Neuron (in vitro differentiated cells): Measurements from ENCODE around the gene PBRM1.

Experiments used
- H2AFZ ChIP-seq: one replicate; pipeline ENCODE4 v1.6.1; 2013; ENCODE audit warnings: low read depth, mild to moderate bottlenecking, inconsistent platforms, low read length, moderate library complexity
- H3K27me3 ChIP-seq: one replicate; pipeline ENCODE4 v1.6.1; 2013; ENCODE audit warnings: low read length; ENCODE audit not compliant: insufficient read depth
- H3K36me3 ChIP-seq: one replicate; pipeline ENCODE4 v1.6.1; 2013; ENCODE audit warnings: low read length; ENCODE audit not compliant: insufficient read depth
- H3K4me1 ChIP-seq: one replicate; pipeline ENCODE4 v1.6.1; 2013; ENCODE audit warnings: low read length; ENCODE audit not compliant: insufficient read depth
- H3K4me3 ChIP-seq: 2 replicates; pipeline ENCODE4 v1.5.1; 2013; ENCODE audit warnings: mild to moderate bottlenecking, low read length, moderate library complexity
- H3K9me3 ChIP-seq: one replicate; pipeline ENCODE4 v1.6.1; 2013; ENCODE audit warnings: low read length

The PBRM1 gene

GRCh38 chr3:52572221-52572620, 113.5 kb downstream of the PBRM1 start:
- no peak overlapping the region for H2AFZ ChIP-seq
- no peak overlapping the region for H3K4me3 ChIP-seq
- H3K27me3 ChIP-seq: no peaks in the 10 kb centered on the region
- H3K4me1 ChIP-seq: no peaks in the 10 kb centered on the region
- H3K9me3 ChIP-seq: no peaks in the 10 kb centered on the region
- peaks cover 65% of the 10 kb centered on the region for H3K36me3 ChIP-seq

- Histone ChIP-seq H3K9me3 (no peaks in the 10 kb centered on the region), H3K4me3 (no peak overlapping the region), H2AFZ (no peak overlapping the region), H3K4me1 (no peaks in the 10 kb centered on the region), H3K36me3 (peaks cover 54% of the 10 kb centered on the region), H3K27me3 (no peaks in the 10 kb centered on the region)
These were observed 115.6 kb downstream of the PBRM1 start for GRCh38 chr3:52570076-52570475.

GRCh38 chr3:52568069-52568468, 117.6 kb downstream of the PBRM1 start:
- H3K27me3 ChIP-seq: no peaks in the 10 kb centered on the region
- no peaks in the 10 kb centered on the region for H3K4me1 ChIP-seq
- H3K4me3 ChIP-seq: no peak overlapping the region
- H3K36me3 ChIP-seq: peaks cover 48% of the 10 kb centered on the region
- no peaks in the 10 kb centered on the region for H3K9me3 ChIP-seq
- no peak overlapping the region for H2AFZ ChIP-seq

- Histone ChIP-seq H3K27me3 (no peaks in the 10 kb centered on the region), H3K36me3 (peaks cover 60% of the 10 kb centered on the region), H3K9me3 (no peaks in the 10 kb centered on the region), H3K4me3 (no peak overlapping the region), H2AFZ (no peak overlapping the region), H3K4me1 (peaks cover 6% of the 10 kb centered on the region)
These were observed 121.7 kb downstream of the PBRM1 start for GRCh38 chr3:52563984-52564383.

- no peaks in the 10 kb centered on the region for H3K27me3 ChIP-seq
- no peaks in the 10 kb centered on the region for H3K9me3 ChIP-seq
- peaks cover 14% of the 10 kb centered on the region for H3K4me1 ChIP-seq
- H3K36me3 ChIP-seq: peaks cover 74% of the 10 kb centered on the region
- H3K4me3 ChIP-seq: no peak overlapping the region
- H2AFZ ChIP-seq: no peak overlapping the region
These were observed 124.5 kb downstream of the PBRM1 start for GRCh38 chr3:52561028-52561747.

- H3K9me3 ChIP-seq: no peaks in the 10 kb centered on the region
- H2AFZ ChIP-seq: no peak overlapping the region
- no peak overlapping the region for H3K4me3 ChIP-seq
- H3K27me3 ChIP-seq: no peaks in the 10 kb centered on the region
- peaks cover 14% of the 10 kb centered on the region for H3K4me1 ChIP-seq
- H3K36me3 ChIP-seq: peaks cover 83% of the 10 kb centered on the region
These were observed 127.3 kb downstream of the PBRM1 start for GRCh38 chr3:52558436-52558835.

GRCh38 chr3:52557011-52557960, 128.4 kb downstream of the PBRM1 start:
- Histone ChIP-seq H3K27me3 (no peaks in the 10 kb centered on the region), H3K36me3 (peaks cover 85% of the 10 kb centered on the region), H3K4me1 (peaks cover 14% of the 10 kb centered on the region), H3K9me3 (no peaks in the 10 kb centered on the region), H2AFZ (no peak overlapping the region), H3K4me3 (no peak overlapping the region)

- Histone ChIP-seq H3K9me3 (no peaks in the 10 kb centered on the region), H3K4me1 (peaks cover 8% of the 10 kb centered on the region), H3K36me3 (peaks cover 84% of the 10 kb centered on the region), H3K4me3 (no peak overlapping the region), H2AFZ (no peak overlapping the region), H3K27me3 (no peaks in the 10 kb centered on the region)
These were observed 130.7 kb downstream of the PBRM1 start for GRCh38 chr3:52555056-52555455.

GRCh38 chr3:52554026-52554755, 131.5 kb downstream of the PBRM1 start:
- Histone ChIP-seq H3K4me3 (no peak overlapping the region), H2AFZ (no peak overlapping the region), H3K36me3 (peaks cover 82% of the 10 kb centered on the region), H3K27me3 (no peaks in the 10 kb centered on the region), H3K9me3 (no peaks in the 10 kb centered on the region), H3K4me1 (peaks cover 8% of the 10 kb centered on the region)

GRCh38 chr3:52552089-52552488, 133.6 kb downstream of the PBRM1 start:
- H3K4me3 ChIP-seq: no peak overlapping the region
- no peaks in the 10 kb centered on the region for H3K9me3 ChIP-seq
- no peak overlapping the region for H2AFZ ChIP-seq
- H3K4me1 ChIP-seq: peaks cover 1% of the 10 kb centered on the region
- H3K36me3 ChIP-seq: peaks cover 79% of the 10 kb centered on the region
- H3K27me3 ChIP-seq: no peaks in the 10 kb centered on the region

GRCh38 chr3:52551118-52551517, 134.6 kb downstream of the PBRM1 start:
- H3K36me3 ChIP-seq: peaks cover 81% of the 10 kb centered on the region
- no peak overlapping the region for H2AFZ ChIP-seq
- H3K4me1 ChIP-seq: no peaks in the 10 kb centered on the region
- no peaks in the 10 kb centered on the region for H3K9me3 ChIP-seq
- no peaks in the 10 kb centered on the region for H3K27me3 ChIP-seq
- no peak overlapping the region for H3K4me3 ChIP-seq

GRCh38 chr3:52547143-52547542, 138.6 kb downstream of the PBRM1 start:
- H3K9me3 ChIP-seq: no peaks in the 10 kb centered on the region
- no peaks in the 10 kb centered on the region for H3K27me3 ChIP-seq
- H3K36me3 ChIP-seq: peaks cover 65% of the 10 kb centered on the region
- H2AFZ ChIP-seq: no peak overlapping the region
- H3K4me3 ChIP-seq: no peak overlapping the region
- no peaks in the 10 kb centered on the region for H3K4me1 ChIP-seq
